HL-60 (cell line): ENCODE measurements around the gene ICOS.

Experiments used
- POLR2AphosphoS5 ChIP-seq: IDR thresholded peaks from 2 replicates; pipeline ENCODE4 v1.6.1; 2012; ENCODE audit warnings: low read depth
- SPI1 ChIP-seq: IDR thresholded peaks from 2 replicates; pipeline ENCODE4 v1.6.1; 2012; ENCODE audit warnings: low read depth, mild to moderate bottlenecking, borderline replicate concordance
- TF ChIP-seq, protein P1 (sequence below): IDR thresholded peaks from one replicate; pipeline ENCODE4 v1.5.1; 2011; ENCODE audit warnings: low read length, control low read depth, inconsistent platforms; ENCODE audit not compliant: insufficient read depth

DNA sequence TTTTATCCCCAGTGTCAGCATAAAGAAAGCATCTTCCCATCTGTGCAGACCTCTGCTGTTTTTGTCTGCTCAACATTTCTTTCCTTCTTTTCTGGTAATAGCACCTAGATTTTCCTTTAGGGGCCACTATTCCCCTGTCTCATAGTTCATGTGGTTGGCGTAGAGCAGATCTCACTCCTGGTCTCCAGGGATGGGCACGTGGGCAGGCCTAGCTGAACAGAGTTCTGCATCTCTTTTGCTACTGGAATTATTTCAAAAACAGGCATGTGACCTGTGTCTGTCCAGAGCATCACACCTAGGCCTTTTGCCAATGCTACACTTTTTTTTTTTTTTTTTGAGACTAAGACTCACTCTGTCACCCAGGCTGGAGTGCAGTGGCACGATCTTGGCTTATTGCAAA is 17.7 kb upstream of the ICOS start:
- TF ChIP-seq, protein P1, sequence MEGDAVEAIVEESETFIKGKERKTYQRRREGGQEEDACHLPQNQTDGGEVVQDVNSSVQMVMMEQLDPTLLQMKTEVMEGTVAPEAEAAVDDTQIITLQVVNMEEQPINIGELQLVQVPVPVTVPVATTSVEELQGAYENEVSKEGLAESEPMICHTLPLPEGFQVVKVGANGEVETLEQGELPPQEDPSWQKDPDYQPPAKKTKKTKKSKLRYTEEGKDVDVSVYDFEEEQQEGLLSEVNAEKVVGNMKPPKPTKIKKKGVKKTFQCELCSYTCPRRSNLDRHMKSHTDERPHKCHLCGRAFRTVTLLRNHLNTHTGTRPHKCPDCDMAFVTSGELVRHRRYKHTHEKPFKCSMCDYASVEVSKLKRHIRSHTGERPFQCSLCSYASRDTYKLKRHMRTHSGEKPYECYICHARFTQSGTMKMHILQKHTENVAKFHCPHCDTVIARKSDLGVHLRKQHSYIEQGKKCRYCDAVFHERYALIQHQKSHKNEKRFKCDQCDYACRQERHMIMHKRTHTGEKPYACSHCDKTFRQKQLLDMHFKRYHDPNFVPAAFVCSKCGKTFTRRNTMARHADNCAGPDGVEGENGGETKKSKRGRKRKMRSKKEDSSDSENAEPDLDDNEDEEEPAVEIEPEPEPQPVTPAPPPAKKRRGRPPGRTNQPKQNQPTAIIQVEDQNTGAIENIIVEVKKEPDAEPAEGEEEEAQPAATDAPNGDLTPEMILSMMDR = no peak
- TF ChIP-seq SPI1 (no peak), POLR2AphosphoS5 (no peak)
